OCI-LY1 (cell line): ENCODE data around the gene TTC8.

Experiments used
- H2AFZ ChIP-seq: fragments of 200-600 bp; sonication (generic), shearing (Covaris generic); 2 replicates; pipeline ENCODE4 v1.6.0; 2014; ENCODE audit warnings: antibody characterized with exemption, mild to moderate bottlenecking, low read length
- H3F3A ChIP-seq: fragments of 200-600 bp; sonication (generic), shearing (Covaris generic); 2 replicates; pipeline ENCODE4 v1.6.0; 2014; ENCODE audit warnings: mild to moderate bottlenecking, antibody characterized with exemption, low read length, moderate library complexity; ENCODE audit not compliant: insufficient read depth
- H3K27ac ChIP-seq: fragments of 200-600 bp; sonication (generic); 2 replicates; pipeline ENCODE4 v1.5.1; 2014; ENCODE audit warnings: low read length, mixed run types, mild to moderate bottlenecking, low read depth; ENCODE audit not compliant: poor library complexity, severe bottlenecking
- H3K27me3 ChIP-seq: fragments of 200-600 bp; sonication (generic); 2 replicates; pipeline ENCODE4 v1.6.0; 2014; ENCODE audit warnings: antibody characterized with exemption, mild to moderate bottlenecking, low read length, moderate library complexity; ENCODE audit not compliant: insufficient read depth
- H3K36me3 ChIP-seq: fragments of 200-600 bp; sonication (generic); 2 replicates; pipeline ENCODE4 v1.6.1; 2014; ENCODE audit warnings: mild to moderate bottlenecking, antibody characterized with exemption, low read length, moderate library complexity, mixed read lengths; ENCODE audit not compliant: insufficient read depth
- H3K4me1 ChIP-seq: fragments of 200-600 bp; sonication (generic); 2 replicates; pipeline ENCODE4 v1.5.1; 2014; ENCODE audit warnings: mild to moderate bottlenecking, low read length, moderate library complexity; ENCODE audit not compliant: insufficient read depth, severe bottlenecking
- H3K4me2 ChIP-seq: fragments of 200-600 bp; sonication (generic), shearing (Covaris generic); 2 replicates; pipeline ENCODE4 v1.6.1; 2014; ENCODE audit warnings: low read length
- H3K4me3 ChIP-seq: fragments of 200-600 bp; sonication (generic); 2 replicates; pipeline ENCODE4 v1.5.1; 2014; ENCODE audit warnings: low read length, low read depth, mild to moderate bottlenecking, mixed read lengths; ENCODE audit not compliant: poor library complexity, severe bottlenecking
- H3K79me2 ChIP-seq: fragments of 200-600 bp; shearing (Covaris generic); 2 replicates; pipeline ENCODE4 v1.6.1; 2016; ENCODE audit warnings: mixed run types, low read length, mixed read lengths; ENCODE audit not compliant: insufficient read depth
- H3K9ac ChIP-seq: fragments of 200-600 bp; sonication (generic), shearing (Covaris generic); 2 replicates; pipeline ENCODE4 v1.6.1; 2014; ENCODE audit warnings: mild to moderate bottlenecking, low read length, mixed read lengths
- H3K9me2 ChIP-seq: fragments of 200-600 bp; sonication (generic), shearing (Covaris generic); 2 replicates; pipeline ENCODE4 v1.6.1; 2014; ENCODE audit warnings: low read depth, mild to moderate bottlenecking, low read length, mixed read lengths
- H3K9me3 ChIP-seq: fragments of 200-600 bp; shearing (Covaris generic); 2 replicates; pipeline ENCODE4 v1.6.1; 2014; ENCODE audit warnings: low read length, mixed read lengths
- H4K20me1 ChIP-seq: fragments of 200-600 bp; sonication (generic), shearing (Covaris generic); 2 replicates; pipeline ENCODE4 v1.6.0; 2016; ENCODE audit warnings: mild to moderate bottlenecking, low read length; ENCODE audit not compliant: insufficient read depth
- CTCF ChIP-seq: fragments of 200-600 bp; sonication (generic), shearing (Covaris generic); IDR thresholded peaks from 2 replicates; pipeline ENCODE4 v1.5.1; 2017; ENCODE audit warnings: mild to moderate bottlenecking, antibody characterized with exemption, low read length, moderate library complexity, mixed read lengths
- EZH2 ChIP-seq: fragments of 200-600 bp; sonication (generic), shearing (Covaris generic); IDR thresholded peaks from 2 replicates; pipeline ENCODE4 v1.8.0; 2017; ENCODE audit warnings: borderline replicate concordance, mixed run types, mild to moderate bottlenecking, antibody characterized with exemption, low read length, moderate library complexity, mixed read lengths

TTC8 gene

GRCh38 chr14:88849716-88850115 is 25.3 kb downstream of the TTC8 start:
- Histone ChIP-seq H3K4me2 (no peak overlapping the region), H4K20me1 (no peaks in the 10 kb centered on the region), H3K27ac (no peak overlapping the region), H3K36me3 (no peaks in the 10 kb centered on the region), H3K27me3 (no peaks in the 10 kb centered on the region), H3K9ac (no peak overlapping the region), H3K4me3 (no peak overlapping the region), H2AFZ (no peak overlapping the region), H3K4me1 (no peaks in the 10 kb centered on the region), H3F3A (no peaks in the 10 kb centered on the region), H3K79me2 (no peaks in the 10 kb centered on the region), H3K9me3 (no peaks in the 10 kb centered on the region), H3K9me2 (no peaks in the 10 kb centered on the region)
- TF ChIP-seq EZH2 (no peak), CTCF (no peak)

- Histone ChIP-seq H3K4me2 (no peak overlapping the region), H3K4me1 (no peaks in the 10 kb centered on the region), H3K9ac (no peak overlapping the region), H3K9me2 (no peaks in the 10 kb centered on the region), H3K36me3 (no peaks in the 10 kb centered on the region), H3F3A (no peaks in the 10 kb centered on the region), H3K4me3 (no peak overlapping the region), H3K27ac (no peak overlapping the region), H2AFZ (no peak overlapping the region), H3K9me3 (no peaks in the 10 kb centered on the region), H3K27me3 (no peaks in the 10 kb centered on the region), H4K20me1 (no peaks in the 10 kb centered on the region), H3K79me2 (no peaks in the 10 kb centered on the region)
- no peak for TF ChIP-seq EZH2
- TF ChIP-seq CTCF = no peak
These were observed 27.1 kb downstream of the TTC8 start for GRCh38 chr14:88851587-88851986.

GRCh38 chr14:88852632-88853031 is 28.2 kb downstream of the TTC8 start:
- no peaks in the 10 kb centered on the region for H3K9me2 ChIP-seq
- H3K4me3 ChIP-seq = no peak overlapping the region
- TF ChIP-seq EZH2 = no peak
- no peak for TF ChIP-seq CTCF
- no peaks in the 10 kb centered on the region for H3K79me2 ChIP-seq
- no peaks in the 10 kb centered on the region for H3F3A ChIP-seq
- no peaks in the 10 kb centered on the region for H3K9me3 ChIP-seq
- H3K4me1 ChIP-seq = no peaks in the 10 kb centered on the region
- no peak overlapping the region for H3K27ac ChIP-seq
- H3K27me3 ChIP-seq = no peaks in the 10 kb centered on the region
- H3K4me2 ChIP-seq = no peak overlapping the region
- no peaks in the 10 kb centered on the region for H4K20me1 ChIP-seq
- H3K9ac ChIP-seq = no peak overlapping the region
- H2AFZ ChIP-seq = no peak overlapping the region
- no peaks in the 10 kb centered on the region for H3K36me3 ChIP-seq
